PC-9 (cell line): ENCODE data around the gene HSPA14.

Experiments
- EZH2 ChIP-seq: fragments of 200-600 bp; sonication (generic); IDR thresholded peaks from 2 replicates; pipeline ENCODE4 v1.8.0; 2017; ENCODE audit warnings: antibody characterized with exemption, low read depth
- TF ChIP-seq, protein P1 (sequence below): fragments of 200-600 bp; sonication (generic); conservative IDR thresholded peaks from 2 replicates; pipeline ENCODE4 v1.6.1; 2017; ENCODE audit warnings: mixed run types, antibody characterized with exemption, mild to moderate bottlenecking, moderate library complexity

GRCh38 chr10:14820775-14821154, 17.3 kb upstream of the HSPA14 start:
- TF ChIP-seq, protein P1, sequence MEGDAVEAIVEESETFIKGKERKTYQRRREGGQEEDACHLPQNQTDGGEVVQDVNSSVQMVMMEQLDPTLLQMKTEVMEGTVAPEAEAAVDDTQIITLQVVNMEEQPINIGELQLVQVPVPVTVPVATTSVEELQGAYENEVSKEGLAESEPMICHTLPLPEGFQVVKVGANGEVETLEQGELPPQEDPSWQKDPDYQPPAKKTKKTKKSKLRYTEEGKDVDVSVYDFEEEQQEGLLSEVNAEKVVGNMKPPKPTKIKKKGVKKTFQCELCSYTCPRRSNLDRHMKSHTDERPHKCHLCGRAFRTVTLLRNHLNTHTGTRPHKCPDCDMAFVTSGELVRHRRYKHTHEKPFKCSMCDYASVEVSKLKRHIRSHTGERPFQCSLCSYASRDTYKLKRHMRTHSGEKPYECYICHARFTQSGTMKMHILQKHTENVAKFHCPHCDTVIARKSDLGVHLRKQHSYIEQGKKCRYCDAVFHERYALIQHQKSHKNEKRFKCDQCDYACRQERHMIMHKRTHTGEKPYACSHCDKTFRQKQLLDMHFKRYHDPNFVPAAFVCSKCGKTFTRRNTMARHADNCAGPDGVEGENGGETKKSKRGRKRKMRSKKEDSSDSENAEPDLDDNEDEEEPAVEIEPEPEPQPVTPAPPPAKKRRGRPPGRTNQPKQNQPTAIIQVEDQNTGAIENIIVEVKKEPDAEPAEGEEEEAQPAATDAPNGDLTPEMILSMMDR = no peak
- TF ChIP-seq EZH2 = no peak
